H1 (cell line): ENCODE data around the gene KNOP1. TPM values are rescaled to one million over a fixed set of nuclear protein-coding genes. Genes with fewer than 3 reads are reported as not detected.

Experiments used
- ATF2 ChIP-seq: IDR thresholded peaks from 2 replicates; pipeline ENCODE4 v1.6.1; 2012; ENCODE audit warnings: low read length, inconsistent platforms
- CHD7 ChIP-seq: fragments of 300-600 bp; sonication (generic); IDR thresholded peaks from 2 replicates; pipeline ENCODE4 v1.7.1; 2012; ENCODE audit warnings: low read length, moderate library complexity, mild to moderate bottlenecking, inconsistent platforms; ENCODE audit not compliant: insufficient replicate concordance
- KDM4A ChIP-seq: IDR thresholded peaks from one replicate; pipeline ENCODE4 v1.7.1; 2012; ENCODE audit warnings: low read depth, mild to moderate bottlenecking, moderate library complexity, low read length, inconsistent platforms; ENCODE audit not compliant: severe bottlenecking
- MAX ChIP-seq: IDR thresholded peaks from 2 replicates; pipeline ENCODE4 v1.6.1; 2012; ENCODE audit warnings: inconsistent platforms
- NRF1 ChIP-seq: IDR thresholded peaks from 2 replicates; pipeline ENCODE4 v1.6.1; 2011; ENCODE audit warnings: mild to moderate bottlenecking, low read depth, low read length, improper control_type of control experiment
- PHF8 ChIP-seq: fragments of 200-600 bp; sonication (generic); conservative IDR thresholded peaks from 2 replicates; pipeline ENCODE4 v1.7.1; 2012; ENCODE audit warnings: low read depth, mild to moderate bottlenecking, inconsistent platforms, low read length, moderate library complexity
- RXRA ChIP-seq: IDR thresholded peaks from 2 replicates; pipeline ENCODE4 v1.6.1; 2011; ENCODE audit warnings: low read depth, mild to moderate bottlenecking, low read length, moderate library complexity; ENCODE audit not compliant: insufficient read depth
- SIX5 ChIP-seq: IDR thresholded peaks from 2 replicates; pipeline ENCODE4 v1.6.1; 2011; ENCODE audit warnings: mild to moderate bottlenecking, low read depth, low read length
- SUZ12 ChIP-seq: fragments of 200-600 bp; sonication (generic); IDR thresholded peaks from 2 replicates; pipeline ENCODE4 v1.6.1; 2012; ENCODE audit warnings: mild to moderate bottlenecking, inconsistent platforms, low read length, moderate library complexity, mixed read lengths
- TEAD4 ChIP-seq: IDR thresholded peaks from 2 replicates; pipeline ENCODE4 v1.6.1; 2012; ENCODE audit warnings: low read depth, low read length, inconsistent platforms, mixed read lengths
- polyA plus RNA-seq, 7 experiments: library from polyadenylated mRNA; depleted of rRNA in 3 of 7; stranded (reverse) in 5 of 7; unstranded in 2 of 7; fragments of >200 nt in 5 of 7; fragments of 200-250 nt in 2 of 7; gene quantifications; 1 replicate in 5 of 7; 2 replicates in 1 of 7; 4 replicates in 1 of 7; pipeline versions ENCODE4 v1.2.1 to v1.2.3, GENCODE V29; 2011 to 2013; ENCODE audit warnings: missing spikeins in 2 of 7, mixed read lengths in 2 of 7
- total RNA-seq: library from RNA; stranded (reverse); fragmentation: NEBNext Ultra II Directional; extraction: Animal tissue kit (Norgen Biotek cat#: 25700); gene quantifications from 2 replicates; pipeline ENCODE4 v1.2.1, GENCODE V29; 2021

The KNOP1 gene
- total and polyA plus RNA-seq, 2 of the 8 experiments (the other 6 are each of a cell fraction or from before 2014, with no cell fraction given), result 21.6 to 87.9 TPM

- TF ChIP-seq CHD7, result no peak
- TF ChIP-seq SIX5, result no peak
- TF ChIP-seq KDM4A, result no peak
- TF ChIP-seq SUZ12, result no peak
- no peak for TF ChIP-seq NRF1
- no peak for TF ChIP-seq MAX
- TF ChIP-seq PHF8, result no peak
- no peak for TF ChIP-seq ATF2
- no peak for TF ChIP-seq TEAD4
- TF ChIP-seq RXRA, result no peak
These were observed 12.9 kb downstream of the KNOP1 start (continued) for GRCh38 chr16:19705146-19705501.
